PFSK-1 (cell line): ENCODE measurements around the gene SIK1.

Experiments
- FOXP2 ChIP-seq: optimal IDR thresholded peaks from 2 replicates; pipeline ENCODE3; 2011; ENCODE audit warnings: borderline replicate concordance, control low read depth, inconsistent platforms; ENCODE audit not compliant: insufficient read depth; ENCODE audit errors: extremely low read length, extremely low read depth
- POLR2AphosphoS5 ChIP-seq: IDR thresholded peaks from 2 replicates; pipeline ENCODE4 v1.6.1; 2012; ENCODE audit warnings: low read depth, mild to moderate bottlenecking, control low read depth, low read length, moderate library complexity
- SIN3A ChIP-seq: IDR thresholded peaks from 2 replicates; pipeline ENCODE4 v1.6.1; 2012; ENCODE audit warnings: mild to moderate bottlenecking, low read length, moderate library complexity, borderline replicate concordance; ENCODE audit not compliant: insufficient read depth
- TAF1 ChIP-seq: IDR thresholded peaks from 2 replicates; pipeline ENCODE4 v1.6.1; 2012; ENCODE audit warnings: low read length, control low read depth, borderline replicate concordance; ENCODE audit not compliant: insufficient read depth
- TF ChIP-seq, protein P1 (sequence below), 2 experiments: IDR thresholded peaks; 2 replicates each; pipeline versions ENCODE4 v1.6.1 to v1.8.0; 2011 to 2012; ENCODE audit warnings: low read depth in 2 of 2, low read length in 2 of 2, control low read depth in 1 of 2, inconsistent platforms in 1 of 2, mild to moderate bottlenecking in 1 of 2, moderate library complexity in 1 of 2; ENCODE audit not compliant: insufficient read depth in 1 of 2

Gene SIK1

DNA sequence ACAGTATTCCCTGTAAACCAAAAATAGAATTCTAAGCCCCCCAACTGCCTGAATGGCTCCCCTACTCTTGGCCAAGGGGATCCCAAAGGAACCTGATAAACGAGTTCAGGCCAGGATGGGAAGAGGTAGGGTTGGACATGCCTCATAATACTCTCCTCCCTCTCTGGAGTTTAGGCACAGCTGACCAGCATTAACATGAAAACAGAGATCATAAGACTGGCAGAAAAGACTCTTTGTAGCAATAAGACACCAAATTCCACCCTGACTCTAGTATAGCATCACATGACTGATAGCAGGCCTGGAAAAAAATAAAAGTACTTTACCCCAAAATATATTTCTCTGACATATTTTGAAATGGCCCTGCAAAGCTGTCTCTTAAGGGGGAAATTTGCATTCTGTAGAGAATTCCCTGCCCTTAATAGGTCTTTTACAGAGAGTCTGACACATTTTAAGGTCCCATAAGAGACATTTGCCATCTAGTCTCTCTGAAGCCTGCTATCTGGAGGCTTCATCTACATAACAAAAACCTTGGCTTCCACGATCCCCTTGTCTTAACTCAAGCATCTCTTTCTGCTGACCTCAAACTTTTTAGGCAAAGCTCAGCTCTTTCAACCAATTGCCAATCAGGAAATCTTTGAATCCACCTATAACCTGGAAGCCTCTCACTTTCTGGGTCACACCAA lies 55.9 kb downstream of the SIK1 start:
- TF ChIP-seq, protein P1, sequence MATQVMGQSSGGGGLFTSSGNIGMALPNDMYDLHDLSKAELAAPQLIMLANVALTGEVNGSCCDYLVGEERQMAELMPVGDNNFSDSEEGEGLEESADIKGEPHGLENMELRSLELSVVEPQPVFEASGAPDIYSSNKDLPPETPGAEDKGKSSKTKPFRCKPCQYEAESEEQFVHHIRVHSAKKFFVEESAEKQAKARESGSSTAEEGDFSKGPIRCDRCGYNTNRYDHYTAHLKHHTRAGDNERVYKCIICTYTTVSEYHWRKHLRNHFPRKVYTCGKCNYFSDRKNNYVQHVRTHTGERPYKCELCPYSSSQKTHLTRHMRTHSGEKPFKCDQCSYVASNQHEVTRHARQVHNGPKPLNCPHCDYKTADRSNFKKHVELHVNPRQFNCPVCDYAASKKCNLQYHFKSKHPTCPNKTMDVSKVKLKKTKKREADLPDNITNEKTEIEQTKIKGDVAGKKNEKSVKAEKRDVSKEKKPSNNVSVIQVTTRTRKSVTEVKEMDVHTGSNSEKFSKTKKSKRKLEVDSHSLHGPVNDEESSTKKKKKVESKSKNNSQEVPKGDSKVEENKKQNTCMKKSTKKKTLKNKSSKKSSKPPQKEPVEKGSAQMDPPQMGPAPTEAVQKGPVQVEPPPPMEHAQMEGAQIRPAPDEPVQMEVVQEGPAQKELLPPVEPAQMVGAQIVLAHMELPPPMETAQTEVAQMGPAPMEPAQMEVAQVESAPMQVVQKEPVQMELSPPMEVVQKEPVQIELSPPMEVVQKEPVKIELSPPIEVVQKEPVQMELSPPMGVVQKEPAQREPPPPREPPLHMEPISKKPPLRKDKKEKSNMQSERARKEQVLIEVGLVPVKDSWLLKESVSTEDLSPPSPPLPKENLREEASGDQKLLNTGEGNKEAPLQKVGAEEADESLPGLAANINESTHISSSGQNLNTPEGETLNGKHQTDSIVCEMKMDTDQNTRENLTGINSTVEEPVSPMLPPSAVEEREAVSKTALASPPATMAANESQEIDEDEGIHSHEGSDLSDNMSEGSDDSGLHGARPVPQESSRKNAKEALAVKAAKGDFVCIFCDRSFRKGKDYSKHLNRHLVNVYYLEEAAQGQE (IDR thresholded peaks at IDR 0.05; ENCODE audit: insufficient read depth in 1 of 2, low read depth in 2 of 2, low read length in 2 of 2) = no peak
- TF ChIP-seq SIN3A (no peak), POLR2AphosphoS5 (no peak), TAF1 (no peak), FOXP2 (no peak)

GRCh38 chr21:43370091-43370658 lies 56.8 kb downstream of the SIK1 start:
- TF ChIP-seq POLR2AphosphoS5 = no peak
- no peak for TF ChIP-seq SIN3A
- TF ChIP-seq FOXP2 = no peak
- TF ChIP-seq TAF1 = no peak
- TF ChIP-seq, protein P1 (IDR thresholded peaks at IDR 0.05; ENCODE audit: insufficient read depth in 1 of 2, low read depth in 2 of 2, low read length in 2 of 2) = no peak

DNA sequence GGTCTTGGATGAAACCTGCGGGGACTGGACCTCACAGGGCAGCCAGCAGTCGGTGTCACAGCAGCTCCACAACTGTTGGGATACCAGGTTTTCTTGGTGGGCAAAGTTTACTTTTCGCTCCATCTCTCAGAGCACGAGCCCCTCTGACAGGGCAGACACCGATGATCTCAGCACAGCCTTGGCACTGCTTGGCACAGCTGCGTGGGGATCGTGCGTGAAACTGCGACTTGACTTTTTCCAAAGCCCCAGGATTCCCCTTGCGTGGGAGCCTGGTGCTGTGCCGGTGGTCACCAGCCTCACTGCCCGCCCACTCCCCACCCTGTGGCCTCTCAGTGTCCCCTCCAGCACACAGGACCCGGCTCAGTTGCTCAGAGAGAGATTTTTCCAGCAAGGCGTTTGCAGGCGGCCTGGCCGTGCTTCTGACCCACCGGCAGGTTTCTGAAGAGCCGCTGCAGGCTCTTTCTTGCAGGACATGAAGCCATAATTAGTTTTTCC lies 57.3 kb downstream of the SIK1 start:
- TF ChIP-seq TAF1 = no peak
- TF ChIP-seq SIN3A = no peak
- no peak for TF ChIP-seq FOXP2
- TF ChIP-seq, protein P1 (IDR thresholded peaks at IDR 0.05; ENCODE audit: insufficient read depth in 1 of 2, low read depth in 2 of 2, low read length in 2 of 2) = no peak
- TF ChIP-seq POLR2AphosphoS5 = no peak

DNA sequence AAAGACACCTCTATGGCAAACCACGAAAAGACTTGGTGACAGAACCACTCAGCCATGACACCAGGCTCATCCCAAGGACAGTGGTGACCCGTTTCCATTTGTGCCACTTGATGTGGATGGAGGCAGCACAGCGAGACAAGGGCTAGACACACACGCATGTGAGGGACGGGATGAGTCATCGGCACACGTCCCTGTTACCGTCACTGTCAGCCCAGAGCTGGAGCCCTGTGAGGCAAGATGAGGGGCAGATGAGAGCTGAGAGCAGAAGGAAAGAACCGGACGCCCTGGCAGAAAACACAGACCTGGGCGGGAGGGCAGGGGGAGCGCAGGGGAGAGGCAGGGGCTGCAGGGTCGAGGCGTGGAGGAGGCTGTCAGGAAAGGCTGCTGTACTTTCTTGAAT lies 57.8 kb downstream of the SIK1 start:
- TF ChIP-seq FOXP2 (no peak), SIN3A (no peak), TAF1 (no peak), POLR2AphosphoS5 (no peak)
- TF ChIP-seq, protein P1 (IDR thresholded peaks at IDR 0.05; ENCODE audit: insufficient read depth in 1 of 2, low read depth in 2 of 2, low read length in 2 of 2) = no peak
